GM12801 (cell line): ENCODE results near the gene TRIM56.

Experiments
- TF ChIP-seq, protein P1 (sequence below): IDR thresholded peaks from one replicate; pipeline ENCODE4 v1.5.1; 2011; ENCODE audit warnings: control low read depth; ENCODE audit not compliant: insufficient read length; ENCODE audit errors: extremely low read depth

Gene TRIM56

DNA sequence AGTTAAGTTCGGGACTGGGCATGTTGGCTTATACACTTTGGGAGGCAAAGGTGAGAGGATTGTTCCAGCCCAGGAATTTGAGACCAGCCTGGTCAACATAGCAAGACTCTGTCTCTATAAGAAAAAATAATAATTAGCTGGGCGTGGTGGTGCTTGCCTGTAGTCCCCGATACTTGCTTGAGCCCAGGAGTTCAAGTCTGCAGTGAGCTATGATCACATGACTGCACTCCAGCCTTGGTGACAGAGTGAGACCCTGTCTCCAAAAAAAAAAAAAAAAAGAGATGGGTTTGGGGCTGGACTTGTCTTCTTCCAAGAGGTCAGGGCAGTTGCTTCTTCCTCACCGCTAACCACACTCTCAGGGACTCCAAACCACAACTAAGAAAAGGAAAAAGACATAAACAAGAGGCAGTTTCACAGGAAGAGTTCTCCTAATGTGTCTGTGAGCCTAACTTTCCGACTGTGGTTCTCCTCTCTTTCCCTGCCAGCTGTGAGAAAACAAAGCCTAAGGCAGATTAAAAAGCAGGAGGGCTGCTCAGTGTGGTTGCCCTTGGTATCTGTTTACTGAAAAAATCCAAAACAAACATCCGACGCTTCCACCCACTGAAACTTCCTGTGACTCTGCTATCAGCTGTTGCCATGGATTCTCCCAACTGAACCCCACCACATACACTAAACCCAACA, 39.2 kb downstream of the TRIM56 start:
- TF ChIP-seq, protein P1, sequence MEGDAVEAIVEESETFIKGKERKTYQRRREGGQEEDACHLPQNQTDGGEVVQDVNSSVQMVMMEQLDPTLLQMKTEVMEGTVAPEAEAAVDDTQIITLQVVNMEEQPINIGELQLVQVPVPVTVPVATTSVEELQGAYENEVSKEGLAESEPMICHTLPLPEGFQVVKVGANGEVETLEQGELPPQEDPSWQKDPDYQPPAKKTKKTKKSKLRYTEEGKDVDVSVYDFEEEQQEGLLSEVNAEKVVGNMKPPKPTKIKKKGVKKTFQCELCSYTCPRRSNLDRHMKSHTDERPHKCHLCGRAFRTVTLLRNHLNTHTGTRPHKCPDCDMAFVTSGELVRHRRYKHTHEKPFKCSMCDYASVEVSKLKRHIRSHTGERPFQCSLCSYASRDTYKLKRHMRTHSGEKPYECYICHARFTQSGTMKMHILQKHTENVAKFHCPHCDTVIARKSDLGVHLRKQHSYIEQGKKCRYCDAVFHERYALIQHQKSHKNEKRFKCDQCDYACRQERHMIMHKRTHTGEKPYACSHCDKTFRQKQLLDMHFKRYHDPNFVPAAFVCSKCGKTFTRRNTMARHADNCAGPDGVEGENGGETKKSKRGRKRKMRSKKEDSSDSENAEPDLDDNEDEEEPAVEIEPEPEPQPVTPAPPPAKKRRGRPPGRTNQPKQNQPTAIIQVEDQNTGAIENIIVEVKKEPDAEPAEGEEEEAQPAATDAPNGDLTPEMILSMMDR = no peak

DNA sequence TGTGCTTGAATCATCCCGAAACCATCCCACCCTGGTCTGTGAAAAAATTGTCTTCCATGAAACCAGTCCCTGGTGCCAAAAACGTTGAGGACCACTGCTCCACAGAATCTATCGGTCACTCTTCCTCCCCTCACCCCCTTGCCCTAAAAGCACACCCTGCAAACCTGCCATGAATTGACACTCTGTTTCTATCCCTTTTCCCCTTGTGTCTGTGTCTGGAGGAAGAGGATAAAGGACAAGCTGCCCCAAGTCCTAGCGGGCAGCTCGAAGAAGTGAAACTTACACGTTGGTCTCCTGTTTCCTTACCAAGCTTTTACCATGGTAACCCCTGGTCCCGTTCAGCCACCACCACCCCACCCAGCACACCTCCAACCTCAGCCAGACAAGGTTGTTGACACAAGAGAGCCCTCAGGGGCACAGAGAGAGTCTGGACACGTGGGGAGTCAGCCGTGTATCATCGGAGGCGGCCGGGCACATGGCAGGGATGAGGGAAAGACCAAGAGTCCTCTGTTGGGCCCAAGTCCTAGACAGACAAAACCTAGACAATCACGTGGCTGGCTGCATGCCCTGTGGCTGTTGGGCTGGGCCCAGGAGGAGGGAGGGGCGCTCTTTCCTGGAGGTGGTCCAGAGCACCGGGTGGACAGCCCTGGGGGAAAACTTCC, 40.8 kb downstream of the TRIM56 start:
- TF ChIP-seq, protein P1 = no peak

DNA sequence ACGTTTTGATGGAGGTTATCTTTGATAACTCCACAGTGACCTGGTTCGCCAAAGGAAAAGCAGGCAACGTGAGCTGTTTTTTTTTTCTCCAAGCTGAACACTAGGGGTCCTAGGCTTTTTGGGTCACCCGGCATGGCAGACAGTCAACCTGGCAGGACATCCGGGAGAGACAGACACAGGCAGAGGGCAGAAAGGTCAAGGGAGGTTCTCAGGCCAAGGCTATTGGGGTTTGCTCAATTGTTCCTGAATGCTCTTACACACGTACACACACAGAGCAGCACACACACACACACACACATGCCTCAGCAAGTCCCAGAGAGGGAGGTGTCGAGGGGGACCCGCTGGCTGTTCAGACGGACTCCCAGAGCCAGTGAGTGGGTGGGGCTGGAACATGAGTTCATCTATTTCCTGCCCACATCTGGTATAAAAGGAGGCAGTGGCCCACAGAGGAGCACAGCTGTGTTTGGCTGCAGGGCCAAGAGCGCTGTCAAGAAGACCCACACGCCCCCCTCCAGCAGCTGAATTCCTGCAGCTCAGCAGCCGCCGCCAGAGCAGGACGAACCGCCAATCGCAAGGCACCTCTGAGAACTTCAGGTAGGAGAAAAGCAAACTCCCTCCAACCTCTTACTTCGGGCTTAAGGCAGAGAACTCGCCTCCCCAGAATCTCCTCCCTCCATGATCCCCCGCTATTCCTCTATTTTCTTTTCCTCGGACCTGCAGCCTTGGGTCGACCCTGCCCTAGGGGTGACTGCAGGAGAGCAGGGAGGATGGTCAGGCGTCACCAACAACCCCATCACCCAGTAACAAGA, 41.6 kb downstream of the TRIM56 start, which contains the start of gene SERPINE1:
Gene SERPINE1 (plus strand): TSS at position 454 of the 809 bp plus-strand sequence. CDS start 1,290 bp downstream, outside the sequence.
- TF ChIP-seq, protein P1 = no peak

DNA sequence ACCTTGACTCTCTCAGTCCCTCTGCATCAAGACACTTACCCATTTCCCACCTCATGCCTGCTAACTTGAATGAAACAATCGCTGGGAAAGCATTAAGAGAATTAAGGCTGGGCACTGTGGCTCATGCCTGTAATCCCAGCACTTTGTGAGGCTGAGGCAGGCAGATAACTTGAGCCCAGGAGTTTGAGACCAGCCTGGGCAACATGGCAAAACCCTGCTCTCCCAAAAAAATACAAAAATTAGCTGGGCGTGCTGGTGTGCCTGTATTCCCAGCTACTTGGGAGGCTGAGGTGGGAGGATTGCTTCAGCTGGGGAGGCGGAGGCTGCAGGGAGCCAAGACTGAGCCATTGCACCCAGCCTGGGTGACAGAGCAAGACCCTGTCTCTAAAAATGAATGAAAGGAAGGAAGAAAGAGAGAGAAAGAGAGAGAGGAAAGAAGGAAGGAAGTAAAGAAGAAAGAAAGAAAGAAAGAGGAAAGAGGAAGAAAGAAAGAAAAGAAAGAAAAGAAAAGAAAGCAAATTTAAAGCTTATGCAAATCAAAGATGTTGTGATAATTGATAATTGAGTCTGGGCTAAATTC, 42.3 kb downstream of the TRIM56 start:
- TF ChIP-seq, protein P1 = no peak

DNA sequence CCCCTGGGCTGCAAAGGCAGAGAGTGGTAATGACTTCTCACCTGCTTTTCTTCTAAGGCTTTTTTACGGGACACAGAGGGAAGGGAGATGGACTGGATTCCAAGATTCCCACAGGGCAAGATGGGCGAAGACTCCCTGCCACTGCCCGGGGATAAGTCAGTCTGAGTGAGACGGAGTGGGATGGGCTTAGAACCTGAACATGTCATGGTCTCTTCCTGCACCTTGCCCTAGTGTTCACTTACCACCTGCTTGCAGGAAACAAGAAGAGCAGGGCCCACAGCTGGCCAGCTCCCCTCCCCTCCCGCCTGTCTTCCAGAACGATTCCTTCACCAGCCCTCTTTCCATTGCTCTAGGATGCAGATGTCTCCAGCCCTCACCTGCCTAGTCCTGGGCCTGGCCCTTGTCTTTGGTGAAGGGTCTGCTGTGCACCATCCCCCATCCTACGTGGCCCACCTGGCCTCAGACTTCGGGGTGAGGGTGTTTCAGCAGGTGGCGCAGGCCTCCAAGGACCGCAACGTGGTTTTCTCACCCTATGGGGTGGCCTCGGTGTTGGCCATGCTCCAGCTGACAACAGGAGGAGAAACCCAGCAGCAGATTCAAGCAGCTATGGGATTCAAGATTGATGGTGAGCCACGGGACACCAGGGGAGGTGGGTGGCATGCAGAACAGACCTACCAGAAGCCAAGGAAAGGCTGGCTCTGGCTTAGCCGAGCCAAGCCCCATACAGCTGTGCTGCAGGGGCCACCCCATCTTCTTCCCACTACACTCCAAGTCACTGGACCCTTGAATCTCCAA, 43.0 kb downstream of the TRIM56 start:
- TF ChIP-seq, protein P1 = no peak

DNA sequence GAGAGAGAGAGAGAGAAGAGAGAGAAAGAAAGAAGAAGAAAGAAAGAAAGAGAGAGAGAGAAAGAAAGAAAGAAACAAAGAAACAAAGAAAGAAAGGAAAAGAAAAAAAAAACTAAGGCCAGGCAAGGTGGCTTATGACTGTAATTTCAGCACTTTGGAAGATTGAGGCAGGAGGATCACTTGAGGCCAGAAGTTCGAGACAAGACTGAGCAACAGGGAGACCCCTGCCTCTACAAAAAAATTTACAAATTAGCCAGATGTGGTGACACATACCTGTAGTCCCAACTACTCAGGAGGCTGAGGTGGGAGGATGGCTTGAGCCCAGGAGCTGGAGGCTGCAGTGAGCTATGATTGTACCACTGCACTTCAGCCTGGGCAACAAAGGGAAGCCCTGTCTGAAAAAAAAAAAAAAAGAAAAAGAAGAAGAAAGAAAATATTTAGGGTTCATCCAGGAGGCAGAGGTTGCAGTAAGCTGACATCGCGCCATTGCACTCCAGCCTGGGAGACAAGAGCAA, 44.4 kb downstream of the TRIM56 start:
- TF ChIP-seq, protein P1 = no peak
